ENCODE measurements around the gene SH3RF1.

Gene SH3RF1

GRCh38 chr4:169158046-169158445, 112.7 kb downstream of the SH3RF1 start:
- no peak for TF ChIP-seq CTCF (IDR thresholded peaks at IDR 0.05; ENCODE audit: insufficient read depth, low read depth, low read length, missing control alignments)
- DNase-seq (ENCODE audit: low read depth): no peak
- H3K4me3 ChIP-seq (ENCODE audit: low read depth, low read length): no peak overlapping the region

GRCh38 chr4:169156392-169156791, 114.4 kb downstream of the SH3RF1 start:
- no peak overlapping the region for H3K4me3 ChIP-seq (ENCODE audit: low read depth, low read length)
- no peak for TF ChIP-seq CTCF (IDR thresholded peaks at IDR 0.05; ENCODE audit: insufficient read depth, low read depth, low read length, missing control alignments)
- no peak for DNase-seq (ENCODE audit: low read depth)

GRCh38 chr4:169154121-169154520, 116.6 kb downstream of the SH3RF1 start:
- H3K4me3 ChIP-seq (ENCODE audit: low read depth, low read length): no peak overlapping the region
- DNase-seq (ENCODE audit: low read depth): no peak
- no peak for TF ChIP-seq CTCF (IDR thresholded peaks at IDR 0.05; ENCODE audit: insufficient read depth, low read depth, low read length, missing control alignments)

GRCh38 chr4:169153481-169154087, 117.2 kb downstream of the SH3RF1 start:
- H3K4me3 ChIP-seq (ENCODE audit: low read depth, low read length): no peak overlapping the region
- no peak for DNase-seq (ENCODE audit: low read depth)
- no peak for TF ChIP-seq CTCF (IDR thresholded peaks at IDR 0.05; ENCODE audit: insufficient read depth, low read depth, low read length, missing control alignments)

- DNase-seq (ENCODE audit: low read depth): no peak
- H3K4me3 ChIP-seq (ENCODE audit: low read depth, low read length): no peak overlapping the region
- TF ChIP-seq CTCF (IDR thresholded peaks at IDR 0.05; ENCODE audit: insufficient read depth, low read depth, low read length, missing control alignments): peak; percentile 5
Measured at GRCh38 chr4:169152899-169153298, 117.9 kb downstream of the SH3RF1 start.

GRCh38 chr4:169152098-169152497, 118.7 kb downstream of the SH3RF1 start:
- DNase-seq (ENCODE audit: low read depth): no peak
- no peak overlapping the region for H3K4me3 ChIP-seq (ENCODE audit: low read depth, low read length)
- TF ChIP-seq CTCF (IDR thresholded peaks at IDR 0.05; ENCODE audit: insufficient read depth, low read depth, low read length, missing control alignments): no peak

GRCh38 chr4:169151671-169152070, 119.1 kb downstream of the SH3RF1 start:
- no peak for DNase-seq (ENCODE audit: low read depth)
- H3K4me3 ChIP-seq (ENCODE audit: low read depth, low read length): no peak overlapping the region
- no peak for TF ChIP-seq CTCF (IDR thresholded peaks at IDR 0.05; ENCODE audit: insufficient read depth, low read depth, low read length, missing control alignments)

Measured in GM12865 (cell line).